ENCODE measurements around the gene IL3.

Gene IL3

GRCh38 chr5:132026516-132027008 lies 33.9 kb upstream of the IL3 start:
- TF ChIP-seq, protein P1, sequence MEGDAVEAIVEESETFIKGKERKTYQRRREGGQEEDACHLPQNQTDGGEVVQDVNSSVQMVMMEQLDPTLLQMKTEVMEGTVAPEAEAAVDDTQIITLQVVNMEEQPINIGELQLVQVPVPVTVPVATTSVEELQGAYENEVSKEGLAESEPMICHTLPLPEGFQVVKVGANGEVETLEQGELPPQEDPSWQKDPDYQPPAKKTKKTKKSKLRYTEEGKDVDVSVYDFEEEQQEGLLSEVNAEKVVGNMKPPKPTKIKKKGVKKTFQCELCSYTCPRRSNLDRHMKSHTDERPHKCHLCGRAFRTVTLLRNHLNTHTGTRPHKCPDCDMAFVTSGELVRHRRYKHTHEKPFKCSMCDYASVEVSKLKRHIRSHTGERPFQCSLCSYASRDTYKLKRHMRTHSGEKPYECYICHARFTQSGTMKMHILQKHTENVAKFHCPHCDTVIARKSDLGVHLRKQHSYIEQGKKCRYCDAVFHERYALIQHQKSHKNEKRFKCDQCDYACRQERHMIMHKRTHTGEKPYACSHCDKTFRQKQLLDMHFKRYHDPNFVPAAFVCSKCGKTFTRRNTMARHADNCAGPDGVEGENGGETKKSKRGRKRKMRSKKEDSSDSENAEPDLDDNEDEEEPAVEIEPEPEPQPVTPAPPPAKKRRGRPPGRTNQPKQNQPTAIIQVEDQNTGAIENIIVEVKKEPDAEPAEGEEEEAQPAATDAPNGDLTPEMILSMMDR (IDR thresholded peaks at IDR 0.05; ENCODE audit: insufficient read depth, missing control alignments), result no peak
- FAIRE-seq (no peak), DNase-seq (ENCODE audit: insufficient read length, low spot score) (no peak)

DNA sequence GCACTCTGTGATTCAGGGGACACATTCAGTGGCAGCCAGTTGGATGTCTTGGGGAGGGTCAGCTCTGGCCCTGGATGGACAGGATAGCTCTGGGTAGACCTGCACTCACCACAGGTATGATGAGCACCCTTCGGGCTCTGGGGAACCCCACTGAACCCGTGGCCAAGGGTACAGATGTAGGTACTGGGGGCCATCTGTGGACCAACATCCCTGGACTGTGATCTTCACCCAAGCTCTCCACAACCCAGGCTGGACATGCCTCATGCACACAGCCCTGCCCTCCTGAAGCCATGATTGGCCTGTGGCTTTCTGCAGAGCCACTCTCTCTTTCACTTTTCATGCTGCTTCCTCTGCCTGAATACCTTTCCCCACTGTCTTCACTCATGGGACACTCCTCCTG lies 33.4 kb upstream of the IL3 start:
- no peak for FAIRE-seq
- TF ChIP-seq, protein P1 (IDR thresholded peaks at IDR 0.05; ENCODE audit: insufficient read depth, missing control alignments), result no peak

DNA sequence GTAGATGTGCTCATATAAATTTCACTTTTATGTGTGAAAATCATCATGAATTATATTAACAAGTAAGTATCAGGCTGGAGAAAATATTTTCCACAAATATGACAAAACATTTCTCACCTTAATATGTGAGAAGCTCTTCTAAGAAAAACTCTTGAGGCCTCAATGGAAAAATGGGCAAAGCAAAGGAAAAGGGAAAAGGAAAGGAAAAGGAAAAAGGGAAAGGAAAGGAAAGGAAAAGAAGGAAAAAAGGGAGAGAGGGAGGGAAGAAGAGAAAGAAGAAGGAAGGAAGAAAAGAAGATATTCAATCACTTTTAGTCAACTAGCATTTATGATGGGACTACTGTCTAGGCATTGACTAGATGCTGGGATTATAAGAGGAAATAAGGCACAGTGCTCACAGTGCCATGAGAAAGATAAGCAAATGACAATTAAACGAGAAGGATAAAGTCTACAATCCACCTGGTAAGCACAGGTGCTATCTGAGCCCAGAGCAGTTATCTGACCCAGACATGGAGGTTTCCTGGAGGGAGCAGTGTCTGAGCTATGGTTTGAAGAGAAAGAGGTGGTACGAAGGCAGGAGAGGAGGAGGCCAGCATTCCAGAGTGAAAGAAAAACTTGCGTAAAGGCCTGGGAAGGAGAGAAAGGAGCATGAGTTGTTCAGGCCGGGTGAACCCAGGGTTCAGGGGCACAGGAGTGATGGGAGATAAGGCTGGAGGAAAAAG lies 30.7 kb upstream of the IL3 start:
- FAIRE-seq (no peak), DNase-seq (ENCODE audit: insufficient read length, low spot score) (no peak)
- TF ChIP-seq, protein P1 (IDR thresholded peaks at IDR 0.05; ENCODE audit: insufficient read depth, missing control alignments), result no peak

More for the DNA sequence above, 33.4 kb upstream of the IL3 start:
- no peak for DNase-seq (ENCODE audit: insufficient read length, low spot score)

- TF ChIP-seq, protein P1 (IDR thresholded peaks at IDR 0.05; ENCODE audit: insufficient read depth, missing control alignments), result no peak
- FAIRE-seq (no peak), DNase-seq (ENCODE audit: insufficient read length, low spot score) (no peak)
Observed at GRCh38 chr5:132030610-132031009, 29.8 kb upstream of the IL3 start.

DNA sequence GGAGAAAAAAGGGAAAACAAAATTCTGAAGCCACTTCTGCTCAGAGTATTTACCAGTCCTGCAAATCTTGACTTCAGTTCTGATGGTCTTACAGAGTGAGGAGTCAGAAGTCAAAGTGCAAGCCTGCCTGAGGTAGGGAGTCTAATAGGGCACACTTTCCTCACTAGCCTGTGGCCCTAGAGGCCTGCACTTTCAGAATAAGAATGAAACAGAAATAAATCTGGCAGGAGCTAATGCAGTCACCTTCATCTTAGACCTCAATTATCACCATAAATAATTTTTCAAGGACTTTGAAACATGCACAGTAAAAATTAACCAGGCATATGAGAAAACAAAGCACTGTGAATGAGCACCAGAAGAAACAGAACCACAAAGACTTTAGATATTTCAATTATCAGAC lies 28.3 kb upstream of the IL3 start:
- no peak for DNase-seq (ENCODE audit: insufficient read length, low spot score)
- TF ChIP-seq, protein P1 (IDR thresholded peaks at IDR 0.05; ENCODE audit: insufficient read depth, missing control alignments), result no peak
- no peak for FAIRE-seq

DNA sequence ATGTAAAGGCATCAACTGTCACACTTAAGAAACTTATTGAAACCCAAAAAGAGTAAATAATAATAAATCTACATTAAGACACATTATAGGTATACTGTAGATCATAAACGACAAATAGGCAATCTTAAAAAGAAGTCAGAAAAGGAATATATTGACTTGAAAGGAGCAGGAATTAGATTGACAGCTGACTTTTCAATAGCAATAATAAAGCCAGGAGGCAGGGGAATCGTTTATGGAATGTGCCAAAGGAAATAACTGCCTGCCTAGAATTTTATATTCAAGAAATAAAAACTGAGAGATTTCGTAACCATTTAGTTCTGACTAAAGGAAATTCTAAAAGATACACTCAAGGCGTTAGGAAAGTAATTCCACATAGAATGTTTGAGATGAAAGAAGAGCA lies 27.3 kb upstream of the IL3 start:
- TF ChIP-seq, protein P1 (IDR thresholded peaks at IDR 0.05; ENCODE audit: insufficient read depth, missing control alignments), result no peak
- FAIRE-seq (no peak), DNase-seq (ENCODE audit: insufficient read length, low spot score) (no peak)

DNA sequence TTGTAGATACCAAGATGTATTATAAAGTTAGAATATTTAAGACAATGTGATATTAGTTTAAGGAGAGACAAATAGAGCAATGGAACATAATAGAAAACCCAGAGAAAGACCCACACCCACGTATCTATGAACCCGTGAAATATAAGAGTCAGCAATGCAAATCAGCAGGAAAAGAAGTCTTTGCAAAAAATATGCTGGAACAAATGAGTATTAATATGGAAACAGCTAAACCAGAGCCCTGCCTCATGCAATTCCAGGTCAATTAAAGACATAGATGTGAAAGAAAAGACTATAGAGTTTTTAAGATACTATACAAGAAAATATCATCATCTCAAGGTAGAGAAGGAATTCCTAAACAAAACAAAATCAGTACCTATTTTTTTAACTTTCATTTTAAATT lies 23.1 kb upstream of the IL3 start:
- DNase-seq (ENCODE audit: insufficient read length, low spot score) (no peak), FAIRE-seq (no peak)
- TF ChIP-seq, protein P1 (IDR thresholded peaks at IDR 0.05; ENCODE audit: insufficient read depth, missing control alignments), result no peak

Measured in D721Med (cell line).